AG04450 (cell line): ENCODE results near the gene NOL4L. TPM values are rescaled to one million over a fixed set of nuclear protein-coding genes. Genes with fewer than 3 reads are reported as not detected.
A peak's percentile ranks its signal among the peaks of the same experiment; 100 is the strongest.

ENCODE experiments used
- CTCF ChIA-PET: fragments of 300-600, 350-600 bp; formaldehyde crosslinking; extraction: SDS; loops from one replicate; lab custom pipeline; 2022; ENCODE audit warnings: antibody characterized with exemption, inconsistent platforms; lab: Charles Lee
- POLR2A ChIA-PET: fragments of 350-600 bp; formaldehyde crosslinking; extraction: SDS; loops from one replicate; lab custom pipeline; 2021; ENCODE audit warnings: antibody characterized with exemption, inconsistent platforms; lab: Yijun Ruan, JAX
- DNase-seq: peaks from one replicate; pipeline ENCODE4 v3.0.0-alpha.2; 2011; ENCODE audit warnings: low read depth, low spot score
- H3K27ac ChIP-seq: one replicate; pipeline ENCODE4 v1.5.1; 2012; ENCODE audit warnings: low read depth, low read length, control low read depth
- H3K27me3 ChIP-seq: one replicate; pipeline ENCODE4 v1.6.0; 2012; ENCODE audit warnings: low read length; ENCODE audit not compliant: control insufficient read depth, insufficient read depth
- H3K4me3 ChIP-seq: 2 replicates; pipeline ENCODE4 v1.5.1; 2011; ENCODE audit warnings: mild to moderate bottlenecking, low read depth, low read length, control low read depth
- H3K9me3 ChIP-seq: 2 replicates; pipeline ENCODE4 v1.5.1; 2012; ENCODE audit warnings: low read length; ENCODE audit not compliant: control insufficient read depth, insufficient read depth
- CTCF ChIP-seq: IDR thresholded peaks from 2 replicates; pipeline ENCODE4 v1.5.1; 2011; ENCODE audit warnings: low read depth, low read length, control low read depth, inconsistent platforms
- polyA plus RNA-seq: library from polyadenylated mRNA; depleted of rRNA; stranded (reverse); fragments of >200 nt; gene quantifications from 2 replicates; pipeline ENCODE4 v1.2.3, GENCODE V29; 2011

NOL4L gene
- polyA plus RNA-seq, 1 experiment: 6.7 TPM

DNA sequence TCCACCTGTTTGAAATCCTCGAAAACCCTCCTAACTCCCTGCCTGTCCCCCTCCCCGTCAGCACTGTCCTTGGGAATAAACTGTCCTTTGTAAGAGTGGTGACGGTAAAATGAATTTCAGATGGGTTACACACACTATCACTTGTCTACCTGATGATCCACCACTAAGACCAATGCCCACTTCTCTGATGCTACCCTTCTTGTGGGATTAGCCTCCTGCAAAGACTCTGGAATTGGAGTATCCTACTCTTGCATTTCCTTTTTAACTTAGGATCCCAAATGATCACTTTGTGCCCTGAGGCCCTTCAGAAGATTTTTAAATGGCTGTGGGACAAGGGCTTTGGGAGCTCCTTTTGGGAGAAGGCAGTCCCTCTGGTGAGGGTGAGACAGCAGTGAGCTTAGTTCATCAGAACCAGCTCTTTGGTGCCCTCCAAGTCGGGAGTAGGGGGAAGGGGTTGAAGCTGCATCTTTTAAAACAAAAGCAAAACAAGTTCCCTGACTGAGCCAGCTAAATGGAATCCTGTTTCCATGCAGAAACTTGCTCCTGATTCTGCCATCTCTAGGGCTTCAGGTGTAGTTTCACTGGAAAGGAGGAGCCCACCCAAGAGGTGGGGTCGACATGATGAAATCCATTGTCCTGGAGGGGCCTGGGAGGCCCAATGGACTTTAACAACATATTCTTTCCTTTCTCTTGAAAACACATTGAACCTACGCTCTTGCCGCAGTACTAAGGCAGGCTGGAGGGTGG lies 140.5 kb downstream of the NOL4L start:
- CTCF ChIA-PET: interaction anchor here (1.8 kb wide), 1 partner anchor 12 kb away, joined by 6 read pairs; no protein-coding TSS in a partner anchor
- Histone ChIP-seq H3K4me3 (no peak overlapping the region), H3K27ac (peak overlapping the region; percentile 11), H3K9me3 (no peaks in the 10 kb centered on the region), H3K27me3 (no peaks in the 10 kb centered on the region)
- no peak for TF ChIP-seq CTCF
- no peak for DNase-seq
- POLR2A ChIA-PET: interaction anchor here (0.6 kb wide), 1 partner anchor 31 kb away, joined by 3 read pairs; no protein-coding TSS in a partner anchor

DNA sequence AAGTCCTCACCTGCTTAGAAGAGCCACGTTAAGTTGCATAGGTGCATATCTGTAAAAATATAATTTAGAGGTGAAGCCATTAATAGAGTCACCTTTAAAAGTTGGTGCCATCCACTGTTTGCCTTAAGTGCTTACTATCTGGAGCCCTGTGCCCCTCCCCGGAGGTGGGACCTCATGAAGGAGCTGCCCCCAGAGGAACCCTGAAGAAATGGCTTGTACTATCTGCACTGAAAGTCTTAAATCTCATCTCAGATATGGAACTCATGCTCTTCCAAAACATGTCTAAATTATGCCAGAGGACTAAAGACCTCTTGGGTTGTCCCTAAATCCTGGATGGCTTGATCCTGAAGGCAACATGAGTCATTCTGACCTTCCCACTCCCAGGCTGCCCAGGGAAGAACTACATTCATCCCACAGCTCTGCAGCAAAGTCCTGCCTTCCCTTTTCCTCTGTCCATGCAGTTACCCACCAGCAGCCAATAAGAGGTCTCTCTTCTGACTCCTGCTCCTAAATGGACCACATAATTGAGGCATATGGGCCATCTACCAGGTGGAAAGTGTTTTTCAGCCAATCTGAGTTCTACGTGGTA lies 141.7 kb downstream of the NOL4L start:
- no peak overlapping the region for H3K27ac ChIP-seq
- CTCF ChIA-PET: no interaction called here
- H3K4me3 ChIP-seq: no peak overlapping the region
- no peaks in the 10 kb centered on the region for H3K27me3 ChIP-seq
- no peak for TF ChIP-seq CTCF
- no peaks in the 10 kb centered on the region for H3K9me3 ChIP-seq
- POLR2A ChIA-PET: no interaction called here
- no peak for DNase-seq

GRCh38 chr20:32442630-32443373 lies 142.3 kb downstream of the NOL4L start:
- no peak for TF ChIP-seq CTCF
- Histone ChIP-seq H3K9me3 (no peaks in the 10 kb centered on the region), H3K27ac (no peak overlapping the region), H3K27me3 (no peaks in the 10 kb centered on the region), H3K4me3 (no peak overlapping the region)
- CTCF ChIA-PET: interaction anchor here (0.6 kb wide), 2 partner anchors 33 to 590 kb away, joined by 3 to 4 read pairs; no protein-coding TSS in a partner anchor
- no peak for DNase-seq
- POLR2A ChIA-PET: interaction anchor here (1.0 to 1.4 kb wide), 2 partner anchors 21 to 33 kb away, joined by 3 read pairs; no protein-coding TSS in a partner anchor

GRCh38 chr20:32441638-32442037 lies 143.5 kb downstream of the NOL4L start:
- H3K9me3 ChIP-seq: no peaks in the 10 kb centered on the region
- no peaks in the 10 kb centered on the region for H3K27me3 ChIP-seq
- ChIA-PET CTCF (interaction anchor here (0.6 kb wide), 1 partner anchor 99 kb away, joined by 3 read pairs; no protein-coding TSS in a partner anchor), POLR2A (interaction anchor here (1.0 to 1.4 kb wide), 2 partner anchors 22 to 34 kb away, joined by 3 read pairs; no protein-coding TSS in a partner anchor)
- no peak overlapping the region for H3K4me3 ChIP-seq
- H3K27ac ChIP-seq: no peak overlapping the region
- no peak for DNase-seq
- no peak for TF ChIP-seq CTCF
